GM18505 (cell line): ENCODE data around the gene ARG1.
"Not testable (repeated sequence)": the region's sequence is repeated elsewhere in the genome, so short reads cannot be mapped to it uniquely, and the experiment has no call there.

Source experiments
- ATAC-seq: cut with Tn5 transposase; IDR thresholded peaks from one replicate; pipeline ENCODE4 v1.9.1; 2021; ENCODE audit not compliant: unreplicated experiment
- POLR2A ChIP-seq: IDR thresholded peaks from 4 replicates; pipeline ENCODE4 v1.6.1; 2011; ENCODE audit warnings: borderline replicate concordance; ENCODE audit not compliant: insufficient read depth, insufficient read length; ENCODE audit errors: extremely low read depth

ARG1 gene

DNA sequence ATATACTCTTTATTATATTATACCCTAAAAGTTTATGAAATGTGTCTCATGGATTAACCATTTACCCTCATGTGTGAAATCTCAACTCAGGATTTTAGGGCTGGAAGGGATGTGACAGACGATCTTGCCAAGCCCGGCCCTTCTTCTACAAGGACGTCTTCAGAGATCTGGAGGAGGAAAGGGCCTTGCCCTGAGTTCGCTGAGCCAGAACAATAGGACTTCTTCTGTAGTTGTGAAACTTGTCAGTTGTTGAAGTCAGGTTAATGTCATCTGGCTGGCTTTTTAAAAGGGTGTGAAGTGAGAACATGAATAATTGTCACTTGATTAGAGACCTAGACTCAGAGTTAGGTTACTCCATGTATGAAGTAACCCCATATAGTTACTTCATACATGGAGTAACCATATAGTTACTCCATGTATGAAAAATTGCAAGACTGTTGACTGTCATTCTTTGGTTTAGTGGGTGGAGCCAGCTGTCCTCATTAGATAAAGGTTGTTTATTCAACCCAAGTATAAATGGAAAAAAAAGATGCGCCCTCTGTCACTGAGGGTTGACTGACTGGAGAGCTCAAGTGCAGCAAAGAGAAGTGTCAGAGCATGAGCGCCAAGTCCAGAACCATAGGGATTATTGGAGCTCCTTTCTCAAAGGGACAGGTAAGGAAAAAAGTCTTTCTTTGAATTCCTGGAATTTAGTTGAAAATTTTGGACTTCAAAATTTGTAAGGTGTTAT is at the start of gene ARG1:
TSS of gene ARG1 (plus strand) at position 541 of the 730 bp plus-strand sequence. CDS start at position 598, 57 bp downstream.
- no peak for TF ChIP-seq POLR2A
- ATAC-seq, result no peak

DNA sequence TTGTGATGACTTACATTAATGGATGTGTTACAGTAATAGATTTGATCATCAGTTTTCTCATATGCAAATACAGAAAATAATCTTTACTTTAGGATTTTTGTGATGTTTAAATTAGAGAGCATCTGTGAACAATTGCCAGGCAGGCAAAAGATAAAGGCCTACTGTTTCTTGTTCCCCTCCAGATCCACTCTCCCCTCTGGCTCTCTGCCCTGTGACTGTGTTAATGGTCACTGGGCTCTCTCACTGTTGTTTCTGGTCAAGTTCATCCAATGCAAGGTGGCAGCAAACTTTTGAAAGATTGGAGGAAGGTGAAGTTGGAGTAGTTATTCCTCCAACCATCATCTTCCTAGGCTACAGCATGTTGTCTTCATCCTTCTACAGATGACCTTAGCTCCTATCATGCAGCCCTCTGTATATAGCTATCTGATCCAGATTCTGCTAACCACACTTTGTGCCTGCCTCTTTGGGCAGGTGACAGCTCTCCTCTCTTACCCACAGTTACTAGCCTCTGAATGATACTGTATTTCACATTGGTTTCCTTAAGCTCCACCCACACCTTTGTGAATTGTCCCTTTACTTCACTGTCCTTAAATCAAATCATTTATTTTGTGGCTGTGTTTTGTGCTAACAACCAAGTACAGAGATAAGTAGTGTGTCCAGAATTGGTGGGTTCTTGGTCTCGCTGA is 48.9 kb upstream of the ARG1 start:
- ATAC-seq, result no peak
- TF ChIP-seq POLR2A, result no peak

DNA sequence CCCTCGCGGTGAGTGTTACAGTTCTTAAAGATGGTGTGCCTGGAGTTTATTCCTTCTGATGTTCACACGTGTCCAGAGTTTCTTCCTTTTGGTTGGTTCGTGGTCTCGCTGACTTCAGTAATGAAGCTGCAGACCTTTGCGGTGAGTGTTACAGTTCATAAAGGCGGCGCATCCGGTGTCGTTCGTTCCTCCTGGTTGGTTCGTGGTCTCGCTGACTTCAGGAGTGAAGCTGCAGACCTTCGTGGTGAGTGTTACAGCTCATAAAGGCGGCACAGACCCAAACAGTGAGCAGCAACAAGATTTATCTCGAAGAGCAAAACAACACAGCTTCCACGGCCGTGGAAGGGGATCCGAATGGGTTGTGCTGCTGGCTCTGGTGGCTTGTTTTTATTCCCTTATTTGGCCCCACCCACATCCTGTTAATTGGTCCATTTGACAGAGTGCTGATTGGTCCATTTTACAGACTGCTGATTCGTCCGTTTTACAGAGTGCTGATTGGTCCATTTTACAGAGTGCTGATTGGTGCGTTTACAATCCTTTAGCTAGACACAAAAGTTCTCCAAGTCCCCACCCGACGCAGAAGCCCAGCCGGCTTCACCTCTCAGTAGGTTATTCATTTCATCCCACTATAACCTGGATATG is 48.2 kb upstream of the ARG1 start:
- no peak for ATAC-seq
- no peak for TF ChIP-seq POLR2A

DNA sequence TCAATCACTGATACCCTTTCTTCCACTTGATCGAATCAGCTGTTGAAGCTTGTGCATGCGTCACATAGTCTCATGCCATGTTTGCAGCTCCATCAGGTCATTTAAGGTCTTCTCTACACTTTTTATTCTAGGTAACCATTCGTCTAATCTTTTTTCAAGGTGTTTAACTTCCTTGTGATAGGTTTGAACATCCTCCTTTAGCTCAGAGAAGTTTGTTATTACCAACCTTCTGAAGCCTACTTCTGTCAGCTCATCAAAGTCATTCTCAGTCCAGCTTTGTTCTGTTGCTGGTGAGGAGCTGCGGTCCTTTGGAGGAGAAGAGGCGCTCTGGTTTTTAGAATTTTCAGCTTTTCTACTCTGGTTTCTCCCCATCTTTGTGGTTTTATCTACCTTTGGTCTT is 42.1 kb upstream of the ARG1 start:
- not testable (repeated sequence) for ATAC-seq

DNA sequence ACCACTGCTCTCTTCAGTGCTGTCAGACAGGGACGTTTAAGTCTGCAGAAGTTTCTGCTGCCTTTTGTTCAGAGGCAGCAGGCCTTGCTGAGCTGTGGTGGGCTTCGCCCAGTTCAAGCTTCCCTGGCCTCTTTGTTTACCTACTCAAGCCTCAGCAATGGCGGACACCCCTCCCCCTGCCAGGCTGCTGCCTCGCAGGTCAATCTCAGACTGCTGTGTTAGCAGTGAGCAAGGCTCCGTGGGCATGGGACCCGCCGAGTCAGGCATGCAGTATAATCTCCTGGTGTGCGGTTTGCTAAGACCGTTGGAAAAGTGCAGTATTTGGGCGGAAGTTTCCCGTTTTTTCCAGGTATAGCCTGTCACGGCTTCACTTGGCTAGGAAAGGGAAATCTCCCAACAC is 41.3 kb upstream of the ARG1 start:
- ATAC-seq, result not testable (repeated sequence)

DNA sequence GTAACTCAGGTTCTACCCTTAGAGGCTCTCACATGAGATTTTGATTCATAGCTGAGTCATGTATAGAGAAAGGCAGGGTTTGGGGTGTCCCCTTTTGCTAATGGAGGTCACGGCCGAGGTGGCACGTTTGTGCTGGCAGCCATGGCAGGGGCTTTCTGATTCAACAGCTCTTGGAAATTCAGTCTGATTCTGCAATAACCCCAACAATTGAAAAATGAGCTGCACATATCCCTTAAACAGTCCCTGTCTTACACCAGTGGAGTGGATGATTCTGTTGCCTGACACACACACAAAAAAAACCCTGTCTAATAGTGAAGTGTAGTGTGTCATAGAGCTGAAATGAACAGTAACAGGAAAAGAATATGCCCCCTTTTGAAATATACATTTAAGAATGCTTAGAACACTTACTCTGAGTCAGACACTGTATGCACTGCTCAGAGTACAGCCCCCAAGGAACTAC is 40.4 kb upstream of the ARG1 start:
- peak; percentile 94 for ATAC-seq
- no peak for TF ChIP-seq POLR2A

DNA sequence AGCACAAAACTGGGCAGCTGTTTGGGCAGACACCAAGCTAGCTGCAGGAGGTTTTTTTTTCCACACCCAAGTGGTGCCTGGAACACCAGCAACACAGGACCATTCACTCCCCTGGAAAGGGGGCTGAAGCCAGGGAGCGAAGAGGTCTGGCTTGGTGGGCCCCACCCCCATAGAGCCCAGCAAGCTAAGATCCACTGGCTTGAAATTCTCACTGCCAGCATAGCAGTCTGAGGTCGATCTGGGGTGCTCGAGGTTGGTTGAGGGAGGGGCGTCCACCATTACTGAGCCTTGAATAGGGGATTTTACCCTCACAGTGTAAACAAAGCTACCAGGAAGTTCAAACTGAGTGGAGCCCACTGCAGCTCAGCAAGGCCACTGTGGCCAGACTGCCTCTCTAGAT is 34.4 kb upstream of the ARG1 start:
- ATAC-seq, result not testable (repeated sequence)

DNA sequence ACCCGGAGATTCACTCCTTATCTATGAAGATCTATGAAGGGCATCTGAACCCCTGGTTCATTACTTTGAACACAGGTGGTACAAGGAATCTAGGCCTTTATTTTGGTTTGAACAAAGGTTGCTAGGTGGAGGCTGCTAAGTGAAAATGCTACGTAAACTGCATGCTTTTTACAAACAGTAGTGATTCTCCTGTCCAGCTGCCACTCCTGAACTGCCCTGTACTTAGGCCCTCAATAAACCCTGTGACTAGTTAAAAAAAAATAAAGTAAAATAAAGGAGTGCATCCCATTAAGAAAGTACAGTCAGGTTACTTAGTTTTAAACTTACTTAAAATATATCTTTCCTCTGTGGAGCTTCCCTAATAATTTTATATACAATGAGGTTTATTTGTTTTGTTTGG is 27.7 kb upstream of the ARG1 start:
- TF ChIP-seq POLR2A, result no peak
- ATAC-seq, result no peak

DNA sequence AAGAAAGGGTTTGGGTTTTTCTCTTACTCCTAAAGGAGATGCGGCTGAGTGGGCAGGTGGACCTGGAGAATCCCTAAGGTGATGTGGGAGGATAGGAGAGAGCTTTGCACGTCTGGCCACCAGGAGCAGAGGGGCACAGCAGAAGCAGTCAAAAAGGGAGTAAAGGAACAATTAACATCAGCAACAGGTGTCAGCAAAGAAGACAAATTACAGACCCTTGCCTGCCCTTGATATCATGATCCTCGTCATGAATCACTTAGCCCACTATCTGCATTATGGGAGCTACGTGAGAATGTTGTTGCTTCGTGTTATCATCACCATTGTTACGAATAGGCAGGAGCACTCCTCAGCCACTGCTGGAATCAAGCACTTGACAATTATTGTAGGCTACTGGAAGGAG is 25.5 kb upstream of the ARG1 start:
- no peak for ATAC-seq
- no peak for TF ChIP-seq POLR2A

DNA sequence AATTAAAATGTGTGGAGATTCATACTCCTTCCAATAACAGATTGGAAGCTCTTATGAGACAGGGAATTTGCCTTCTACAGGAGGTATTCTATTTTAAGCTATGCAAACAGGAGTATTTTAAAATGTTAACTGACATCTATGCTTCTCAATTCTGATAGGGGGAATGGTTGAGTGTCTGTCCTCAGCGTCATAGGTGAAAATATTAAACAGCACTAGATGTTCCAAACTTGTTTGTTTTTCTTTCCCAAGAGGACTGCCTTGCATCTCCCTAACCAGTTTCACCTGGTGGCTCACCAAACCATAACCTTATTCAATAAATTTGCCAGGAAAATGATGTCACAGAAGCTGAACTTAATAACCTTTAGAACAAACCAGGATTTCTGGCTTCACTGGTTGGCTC is 24.6 kb upstream of the ARG1 start:
- no peak for ATAC-seq
- TF ChIP-seq POLR2A, result no peak

DNA sequence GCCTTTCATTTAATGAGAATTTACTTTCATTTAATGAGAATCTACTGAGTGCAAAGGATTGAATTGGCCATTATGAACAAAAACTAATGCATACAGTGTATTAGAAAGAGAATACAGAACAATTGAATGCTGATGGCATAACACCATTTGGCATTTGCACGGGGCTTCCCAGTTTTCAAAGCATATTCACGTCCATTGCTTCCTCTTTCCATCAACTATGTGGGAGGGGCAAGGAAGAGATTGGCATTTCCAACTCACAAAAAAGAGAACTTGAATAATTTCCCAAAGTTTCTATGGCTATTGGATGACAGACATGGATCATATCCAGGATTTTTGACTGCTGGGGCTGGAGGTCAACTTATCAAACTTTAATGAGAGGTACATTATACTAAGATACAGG is 23.2 kb upstream of the ARG1 start:
- no peak for TF ChIP-seq POLR2A
- no peak for ATAC-seq

DNA sequence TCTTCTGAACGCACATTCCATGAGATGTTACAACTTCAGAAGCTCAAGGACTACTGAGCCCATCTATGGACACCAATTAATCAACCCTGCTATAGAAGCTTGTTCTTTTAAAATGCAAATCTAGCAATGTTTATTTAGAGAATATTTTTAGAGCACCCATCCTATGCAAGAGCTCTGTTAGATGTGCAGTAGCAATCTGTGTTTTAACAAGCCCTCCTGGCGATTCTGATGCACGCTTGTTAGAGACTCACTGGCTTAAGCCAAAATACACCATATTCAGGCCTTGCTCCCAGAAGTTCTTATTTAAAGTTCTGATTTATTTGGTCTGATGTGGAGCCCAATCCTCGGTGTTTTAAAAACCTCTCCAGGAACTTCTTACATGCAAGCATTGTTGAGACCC is 21.1 kb upstream of the ARG1 start:
- no peak for ATAC-seq
- no peak for TF ChIP-seq POLR2A

DNA sequence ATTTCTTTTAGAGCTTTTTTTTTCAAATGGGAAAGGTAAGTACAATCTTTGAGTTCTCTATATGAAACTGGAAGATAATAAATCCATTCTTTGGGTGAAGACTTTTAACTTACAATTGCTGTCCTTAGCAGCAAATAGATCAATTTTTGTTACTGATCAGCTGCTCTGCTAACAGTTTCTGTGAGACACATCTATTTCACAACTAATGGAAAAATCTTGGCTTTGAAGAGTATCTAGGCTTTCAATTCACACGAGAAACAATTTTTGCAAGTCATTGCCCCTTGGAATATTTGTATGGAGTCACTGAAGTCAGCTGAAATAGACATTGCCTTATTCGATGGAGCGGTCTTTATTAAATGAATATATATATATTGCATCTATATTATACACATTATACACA is 20.5 kb upstream of the ARG1 start:
- ATAC-seq, result no peak
- TF ChIP-seq POLR2A, result no peak

DNA sequence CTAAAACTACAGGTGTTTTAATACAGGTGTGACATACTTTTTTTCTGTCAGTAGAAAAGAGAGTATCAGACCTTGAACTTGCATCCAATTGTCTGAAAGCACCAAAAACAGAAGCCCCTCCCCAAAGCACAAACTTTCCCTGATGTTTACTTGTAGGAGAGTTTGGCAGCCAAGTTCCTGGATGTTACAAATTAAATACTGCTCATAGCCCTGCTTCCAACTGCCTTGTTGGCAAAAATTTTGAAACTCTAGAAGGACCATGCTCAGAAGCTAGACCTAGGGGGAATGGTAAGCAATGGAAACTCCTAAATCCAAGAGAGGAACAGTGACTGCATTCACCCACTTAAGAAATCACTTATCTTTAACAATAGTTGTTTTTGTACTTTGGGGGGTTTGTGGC is 17.0 kb upstream of the ARG1 start:
- TF ChIP-seq POLR2A, result no peak
- ATAC-seq, result no peak
